ENCODE data around the gene OPCML. TPM values are rescaled to one million over a fixed set of nuclear protein-coding genes. Genes with fewer than 3 reads are reported as not detected.

The OPCML gene
- total RNA-seq, 2 donors from 2014 or later = 0.60 to 1.3 TPM

DNA sequence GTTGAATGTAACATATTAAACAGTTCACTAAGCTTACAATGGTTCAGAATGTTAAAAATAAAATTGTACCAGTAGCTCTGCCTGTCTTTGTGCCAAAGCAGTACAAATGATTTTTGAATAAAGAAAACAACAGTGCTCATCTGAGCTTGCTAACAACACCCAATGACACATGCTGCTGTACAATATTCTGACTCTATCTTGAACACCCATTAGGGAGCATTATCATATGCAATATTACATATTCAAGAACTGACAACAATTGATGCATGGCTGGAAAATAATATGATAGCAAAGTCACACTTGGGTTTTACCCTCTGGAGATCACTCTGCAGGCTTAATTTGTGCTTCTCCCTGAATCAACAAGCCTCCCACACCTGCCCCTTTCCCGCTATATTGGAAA, 953.7 kb downstream of the OPCML start:
- intact Hi-C loops (cut with DNase I) = no loop called here

DNA sequence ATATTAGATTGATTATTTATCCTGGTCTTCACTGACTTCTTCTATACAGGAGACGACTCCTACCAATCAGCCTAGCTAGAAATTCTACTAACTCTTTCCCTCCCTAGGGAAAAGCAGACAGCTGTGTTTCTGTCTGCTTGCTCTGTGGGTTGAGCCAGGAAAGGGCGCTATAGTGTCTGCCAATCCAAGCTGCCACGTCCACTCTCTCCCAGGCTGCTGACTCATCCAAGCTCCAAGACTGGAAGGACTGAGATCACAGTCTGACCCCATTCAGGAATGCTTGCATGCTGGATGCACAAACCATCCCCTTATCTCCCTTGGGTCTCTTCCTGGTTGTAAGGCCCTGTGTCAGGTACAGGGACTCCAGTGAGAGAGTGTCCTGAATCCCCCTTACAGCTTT, 955.6 kb downstream of the OPCML start:
- intact Hi-C loops (cut with DNase I) = no loop called here
- peak; percentile 78 for DNase-seq (ENCODE audit: low spot score)

More for the DNA sequence above, 953.7 kb downstream of the OPCML start:
- no peak for DNase-seq (ENCODE audit: low spot score)

DNA sequence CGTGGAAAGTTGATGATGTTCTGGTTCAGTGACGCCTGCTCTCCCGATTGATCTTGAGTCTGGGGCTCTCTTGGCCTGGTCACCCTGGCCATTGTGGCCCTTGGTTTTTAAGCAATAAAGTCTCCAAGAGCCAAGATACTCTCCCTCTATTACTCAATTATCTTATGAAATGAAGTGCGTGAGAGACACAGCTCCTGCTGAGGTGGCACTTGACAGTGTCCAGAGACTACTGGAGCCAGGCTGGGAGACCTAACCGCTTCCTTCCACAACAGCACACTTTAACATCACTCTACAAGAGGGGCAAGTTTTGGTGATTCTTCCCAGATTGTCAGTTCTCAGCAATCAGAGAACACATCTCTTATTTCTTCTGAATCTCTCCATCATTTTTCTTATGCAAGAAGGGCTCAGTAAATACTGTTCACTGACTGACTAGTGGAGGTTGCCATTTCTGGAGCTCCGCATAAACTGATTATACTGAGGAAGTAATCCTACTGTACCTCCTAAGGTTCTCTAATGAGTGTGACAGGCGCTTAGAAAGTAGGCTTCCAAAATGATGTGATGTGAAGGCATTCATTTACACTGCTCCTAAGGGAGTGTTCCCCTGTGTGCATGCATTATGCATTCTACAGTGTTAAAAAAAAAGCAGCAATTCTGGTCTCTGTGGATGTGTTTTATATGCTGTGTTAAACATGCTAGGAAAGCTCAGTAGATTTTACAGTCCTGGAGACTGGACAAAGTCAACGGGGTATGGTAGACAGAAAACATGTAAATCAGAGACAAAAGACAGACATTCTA, 968.0 kb downstream of the OPCML start:
- DNase-seq (ENCODE audit: low spot score) = no peak
- intact Hi-C loops (cut with DNase I) = no loop called here

DNA sequence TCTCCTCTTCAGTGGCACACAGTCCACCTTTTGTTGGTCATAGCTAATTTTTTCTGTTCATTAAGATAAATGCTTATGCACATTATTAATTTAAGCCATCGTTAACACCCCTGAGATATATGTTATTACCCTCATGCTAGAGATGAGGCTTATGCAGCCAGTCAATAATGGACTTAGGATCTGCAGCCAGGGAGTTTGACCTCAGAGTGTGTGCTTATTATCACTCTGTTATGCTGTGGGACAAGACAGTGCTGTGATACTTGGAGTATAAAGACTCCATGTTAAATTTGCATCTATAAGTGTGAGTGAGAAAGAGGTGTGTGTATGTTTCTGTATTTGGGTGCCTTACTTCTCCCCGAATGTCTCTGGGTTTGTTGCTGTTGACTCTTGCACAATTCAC, 969.3 kb downstream of the OPCML start:
- intact Hi-C loops (cut with DNase I) = no loop called here
- no peak for DNase-seq (ENCODE audit: low spot score)

DNA sequence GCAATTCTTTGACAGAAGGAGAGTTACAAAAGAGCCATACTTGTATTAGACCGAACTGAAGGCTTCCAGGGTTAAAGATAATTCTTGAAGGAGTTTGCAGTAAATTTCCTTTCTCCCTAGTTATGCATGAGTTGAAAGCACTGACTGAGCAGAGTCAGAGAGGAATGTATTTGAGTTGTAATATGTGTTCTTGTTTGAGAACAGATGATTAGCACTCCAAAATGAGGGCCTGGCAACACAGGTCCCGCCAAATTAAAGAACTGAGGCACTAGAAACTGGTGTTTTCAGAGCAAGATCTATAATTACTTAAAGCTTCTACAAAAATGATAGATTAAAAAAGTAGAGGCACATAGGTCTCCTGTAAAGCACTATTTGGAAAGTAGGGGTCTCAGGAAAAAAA, 970.4 kb downstream of the OPCML start:
- intact Hi-C loops (cut with DNase I) = no loop called here
- no peak for DNase-seq (ENCODE audit: low spot score)

DNA sequence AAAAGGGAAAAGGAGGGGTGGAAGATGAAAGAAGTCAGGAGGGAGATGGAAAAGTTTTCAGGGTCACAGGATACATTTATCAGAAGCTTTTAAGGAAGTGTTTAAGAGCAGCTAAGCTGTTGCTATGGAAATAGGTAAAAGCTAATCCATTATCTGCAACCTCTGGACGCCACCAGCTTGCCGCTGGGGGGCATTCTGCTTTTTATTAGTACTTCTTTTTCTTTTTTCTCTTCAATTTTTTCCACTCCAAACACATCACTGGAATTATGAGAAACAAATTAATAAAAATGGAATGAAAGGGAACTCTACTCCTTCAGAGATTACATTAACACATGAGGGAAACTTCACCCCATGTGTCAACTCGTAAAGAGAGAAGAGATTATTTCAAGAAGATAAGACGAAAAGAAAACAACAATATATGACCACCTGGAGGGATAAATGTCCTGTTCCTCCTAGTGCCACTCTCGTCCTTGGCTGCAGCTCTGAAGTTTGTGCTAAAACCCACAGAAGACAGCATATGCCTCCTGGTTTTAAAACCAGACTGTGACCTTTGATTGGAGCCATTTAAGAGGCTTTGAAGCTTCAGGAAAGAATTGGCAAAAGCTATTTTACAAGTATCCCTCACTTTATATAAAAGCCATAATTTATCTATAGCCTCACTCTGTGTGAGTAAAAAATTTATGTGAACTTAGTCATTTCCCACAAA, 972.8 kb downstream of the OPCML start:
- DNase-seq (ENCODE audit: low spot score) = no peak
- intact Hi-C loops (cut with DNase I) = no loop called here

DNA sequence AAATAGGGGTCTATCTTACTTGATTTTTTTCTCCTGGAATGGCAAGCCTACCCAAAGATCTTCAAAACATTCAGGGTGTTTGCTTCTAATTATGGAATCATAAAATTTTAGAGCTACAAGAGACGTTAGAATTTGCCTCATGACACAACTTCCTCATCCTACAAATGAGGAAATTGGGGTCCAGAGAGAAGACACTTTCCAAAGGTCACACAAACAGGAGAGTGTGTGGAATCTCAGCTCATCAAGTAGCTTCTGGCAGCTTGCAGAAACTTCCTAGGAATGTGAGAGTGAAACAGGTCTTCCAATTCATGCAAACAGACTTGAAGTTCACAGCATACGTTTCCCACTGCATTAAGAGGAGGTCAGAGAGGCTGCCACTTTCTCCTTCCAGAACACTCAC, 976.0 kb downstream of the OPCML start:
- intact Hi-C loops (cut with DNase I) = no loop called here
- no peak for DNase-seq (ENCODE audit: low spot score)

DNA sequence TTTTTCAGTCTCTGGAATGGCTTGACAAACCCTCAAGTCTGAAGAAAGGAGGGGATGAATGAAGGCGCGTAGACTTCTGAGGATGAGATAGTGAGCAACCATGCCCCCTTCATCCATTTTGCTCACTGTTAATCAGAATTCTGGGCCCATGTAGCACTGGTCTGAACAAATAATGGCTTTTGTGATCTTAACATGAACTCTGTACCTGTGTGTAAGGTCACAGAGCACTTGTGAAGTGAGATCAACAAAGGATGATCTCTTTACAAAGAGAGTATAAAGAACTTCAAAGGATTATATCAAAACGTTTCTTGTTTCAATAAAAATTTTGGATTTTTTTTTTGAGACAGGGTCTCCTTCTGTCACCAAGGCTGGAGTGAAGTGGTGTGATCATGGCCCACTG, 976.7 kb downstream of the OPCML start:
- no peak for DNase-seq (ENCODE audit: low spot score)
- intact Hi-C loops (cut with DNase I) = no loop called here

DNA sequence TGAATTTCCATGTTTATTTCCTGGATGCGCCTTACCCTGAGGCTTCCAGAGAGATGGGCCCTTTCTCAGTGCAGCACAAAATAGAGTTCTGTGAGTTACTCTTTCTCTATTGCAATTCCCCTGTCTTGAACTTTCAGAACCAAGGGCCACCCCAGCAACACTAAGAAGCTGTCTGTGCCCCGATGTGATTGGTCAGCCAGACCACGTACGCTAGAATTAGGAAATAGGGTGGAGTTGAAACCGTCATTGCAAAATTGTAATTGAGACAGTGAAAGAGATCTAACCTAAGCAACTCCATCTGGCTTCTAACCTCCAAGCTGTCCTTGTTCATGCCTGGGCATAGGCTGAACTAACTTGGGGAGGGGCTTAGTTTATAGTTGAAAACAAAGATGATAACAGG, 981.3 kb downstream of the OPCML start:
- intact Hi-C loops (cut with DNase I) = no loop called here

DNA sequence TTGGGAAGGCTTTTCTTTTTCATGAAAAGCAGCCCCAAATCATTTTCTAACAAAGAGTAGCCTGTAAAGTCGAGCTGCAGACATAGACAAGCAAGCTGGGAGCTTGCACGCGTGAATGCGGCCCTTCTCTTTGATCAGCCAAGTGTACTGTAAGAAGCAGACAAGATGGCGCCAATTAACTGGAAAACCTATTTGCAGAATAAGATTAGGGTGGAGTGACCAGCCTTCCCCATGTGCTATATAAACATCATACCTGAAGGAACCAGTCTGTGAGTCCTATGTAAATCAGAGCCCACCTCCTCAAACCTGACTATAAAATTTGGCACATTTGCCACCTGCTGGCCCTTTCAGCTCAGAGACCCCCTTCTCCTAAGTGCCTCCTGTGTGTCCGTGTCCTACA, 982.7 kb downstream of the OPCML start:
- intact Hi-C loops (cut with DNase I) = no loop called here
- DNase-seq (ENCODE audit: low spot score) = no peak

More for the DNA sequence above, 981.3 kb downstream of the OPCML start:
- no peak for DNase-seq (ENCODE audit: low spot score)

DNA sequence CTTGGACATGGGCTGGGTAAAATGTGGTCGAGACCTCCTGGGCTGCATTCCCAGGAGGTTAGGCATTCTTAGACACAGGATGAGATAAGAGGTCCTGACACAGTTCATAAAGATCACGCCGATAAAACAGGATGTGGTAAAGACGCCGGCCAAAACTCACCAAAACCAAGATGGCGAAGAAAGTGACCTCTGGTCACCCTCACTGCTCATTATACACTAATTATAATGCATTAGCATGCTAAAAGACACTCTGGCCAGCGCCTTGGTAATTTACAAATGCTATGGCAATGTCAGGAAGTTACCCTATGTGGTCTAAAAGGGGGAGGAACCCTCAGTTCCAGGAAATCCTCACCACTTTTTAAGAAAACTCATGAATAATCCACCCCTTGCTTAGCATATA, 983.3 kb downstream of the OPCML start:
- intact Hi-C loops (cut with DNase I) = no loop called here
- no peak for DNase-seq (ENCODE audit: low spot score)

DNA sequence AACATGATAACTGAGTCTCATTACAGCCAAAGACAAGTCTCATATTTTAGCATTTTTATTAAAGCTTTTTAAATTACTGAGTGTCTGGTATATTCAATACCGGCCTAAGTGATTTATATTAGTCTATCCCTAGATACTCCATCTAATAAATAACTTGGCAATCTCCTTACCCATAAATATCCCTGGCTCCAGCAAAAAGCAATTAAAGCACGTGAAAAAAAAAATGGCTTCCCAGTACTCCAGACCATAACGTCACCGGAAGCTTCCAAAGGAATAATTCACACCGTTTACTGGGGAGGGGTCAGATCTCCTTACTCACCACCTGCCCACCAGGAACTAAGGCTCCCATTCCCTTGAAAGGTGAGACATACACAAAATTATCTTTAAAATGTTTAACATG, 988.3 kb downstream of the OPCML start:
- no peak for DNase-seq (ENCODE audit: low spot score)
- intact Hi-C loops (cut with DNase I) = no loop called here

DNA sequence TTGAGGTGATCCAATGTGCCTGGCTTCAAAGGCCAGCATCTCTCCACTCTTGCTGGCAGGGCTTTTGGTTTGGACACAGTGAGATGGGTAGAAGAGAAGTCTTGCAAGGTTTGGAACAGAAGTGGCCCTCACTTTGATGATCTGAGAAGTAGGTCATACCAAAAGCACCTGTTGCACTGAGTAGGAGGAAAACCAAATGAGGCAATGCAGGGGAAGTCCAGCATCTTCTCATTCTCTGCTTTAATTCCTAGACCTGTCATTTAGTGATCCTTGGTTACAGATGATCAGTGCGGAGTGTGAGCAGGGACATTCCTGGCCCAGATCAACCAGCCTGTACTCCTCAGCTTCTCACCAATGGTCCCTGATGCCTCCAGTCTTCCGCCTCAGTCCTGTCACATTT, 990.5 kb downstream of the OPCML start:
- no peak for DNase-seq (ENCODE audit: low spot score)
- intact Hi-C loops (cut with DNase I) = no loop called here

DNA sequence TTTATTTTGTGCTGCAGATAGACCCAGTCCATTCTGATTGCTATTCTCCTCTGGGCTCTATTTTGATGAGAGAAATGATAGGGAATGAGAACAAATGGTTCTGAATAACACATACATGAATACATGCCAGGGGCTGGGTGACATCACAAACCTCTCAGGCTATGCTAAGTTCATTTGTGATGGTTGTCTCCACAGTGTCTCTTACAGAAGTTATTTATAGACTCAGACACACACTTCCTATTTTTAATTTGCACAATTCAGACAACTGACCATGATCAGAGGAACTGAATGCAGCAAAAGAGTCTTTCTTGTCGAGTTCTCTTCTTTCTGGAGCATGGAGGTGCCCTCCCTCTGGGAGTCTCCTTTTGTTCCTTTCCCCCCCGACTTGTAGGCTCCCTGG, 991.7 kb downstream of the OPCML start:
- intact Hi-C loops (cut with DNase I) = no loop called here
- no peak for DNase-seq (ENCODE audit: low spot score)

DNA sequence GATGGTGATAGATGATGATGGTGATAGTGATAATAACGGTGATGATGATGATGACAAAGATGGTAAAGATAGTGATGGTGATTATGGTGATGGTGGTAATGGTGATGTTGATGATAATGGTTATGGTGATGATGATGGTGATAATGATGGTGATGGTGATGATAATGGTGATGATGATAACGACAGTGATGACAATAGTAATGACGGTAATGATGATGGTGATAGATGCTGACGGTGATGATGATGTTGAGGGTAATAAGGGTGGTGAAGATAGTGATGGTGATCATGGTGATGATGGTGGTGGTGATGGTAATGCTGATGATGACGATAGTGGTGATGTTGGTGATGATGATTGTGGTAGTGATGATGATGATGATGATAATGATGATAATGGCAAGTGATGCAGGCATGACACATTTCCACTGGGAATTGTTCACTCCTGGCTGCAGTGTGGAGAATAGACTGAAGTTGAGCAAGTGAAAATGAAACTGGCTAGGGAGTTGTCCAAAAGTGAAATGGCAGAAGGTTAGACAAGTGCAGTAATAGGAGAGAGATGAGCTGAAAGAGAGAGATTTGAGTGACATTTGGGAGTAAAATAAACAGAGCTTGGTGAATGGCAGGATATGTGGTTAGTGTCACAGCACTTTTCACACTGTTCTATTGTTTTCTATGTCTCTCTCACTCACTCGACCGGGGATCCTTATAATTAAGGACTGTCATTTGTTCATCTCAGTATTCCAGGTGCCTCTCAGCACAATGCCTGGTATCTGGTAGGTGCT, 992.5 kb downstream of the OPCML start:
- DNase-seq (ENCODE audit: low spot score) = no peak
- intact Hi-C loops (cut with DNase I) = no loop called here

DNA sequence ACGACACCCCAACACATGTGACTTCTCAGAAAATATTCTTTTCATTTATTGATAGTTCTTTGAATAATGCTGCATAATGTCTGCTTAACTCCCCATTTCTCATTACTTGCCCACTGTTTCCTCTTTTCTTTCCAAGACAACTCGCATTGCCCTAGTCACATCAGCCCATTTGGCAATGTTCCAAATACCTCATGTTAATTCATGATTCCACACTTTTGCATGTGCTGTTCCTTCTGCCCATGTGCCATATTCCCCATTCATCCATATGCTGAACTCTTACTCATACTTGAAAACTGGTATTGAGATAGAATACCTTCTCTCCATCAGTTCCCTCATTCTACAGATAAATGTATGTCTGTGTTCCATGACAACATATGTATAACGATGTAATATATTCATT, 993.7 kb downstream of the OPCML start:
- DNase-seq (ENCODE audit: low spot score) = no peak

DNA sequence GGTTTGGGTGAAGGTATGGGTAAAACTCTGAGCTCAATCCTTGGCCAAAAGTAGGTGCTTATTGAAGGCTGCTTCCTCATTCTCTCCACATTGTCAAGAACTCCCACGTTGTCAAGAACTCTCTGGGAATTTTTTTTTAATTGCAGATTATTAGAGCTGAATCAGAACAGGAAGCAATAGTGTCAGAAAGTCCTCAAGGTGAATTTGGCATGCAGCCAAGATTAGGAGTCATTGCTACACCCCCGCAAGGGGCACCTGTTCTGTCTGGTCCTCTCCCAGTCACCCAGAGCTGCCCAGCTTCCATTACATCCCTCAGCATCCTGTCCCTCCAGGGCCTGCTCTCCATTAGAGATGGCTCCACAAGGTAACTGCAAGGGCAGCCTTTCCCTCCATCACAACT, 996.5 kb downstream of the OPCML start:
- intact Hi-C loops (cut with DNase I) = no loop called here
- DNase-seq (ENCODE audit: low spot score) = no peak

More for the DNA sequence above, 993.7 kb downstream of the OPCML start:
- intact Hi-C loops (cut with DNase I) = no loop called here

DNA sequence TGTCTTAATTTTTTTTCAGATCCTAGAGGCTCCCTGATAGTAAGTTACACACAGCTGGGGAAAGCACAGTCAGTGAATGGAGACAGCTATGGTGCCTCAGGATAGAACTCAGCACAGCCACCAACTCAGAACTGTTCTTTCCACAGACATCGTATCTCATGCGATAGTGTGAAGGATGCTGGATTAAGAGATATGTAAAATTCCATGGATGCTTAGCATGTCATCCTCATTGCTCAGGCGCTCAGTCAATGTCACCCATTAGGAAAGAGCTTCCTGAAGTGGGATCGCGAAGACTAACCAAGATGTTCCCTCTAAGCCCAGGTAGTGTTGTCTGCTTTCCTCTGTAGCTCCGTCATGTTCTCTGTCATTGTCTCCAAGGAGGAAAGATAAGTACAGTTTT, 1000.4 kb downstream of the OPCML start:
- intact Hi-C loops (cut with DNase I) = no loop called here
- DNase-seq (ENCODE audit: low spot score) = no peak

DNA sequence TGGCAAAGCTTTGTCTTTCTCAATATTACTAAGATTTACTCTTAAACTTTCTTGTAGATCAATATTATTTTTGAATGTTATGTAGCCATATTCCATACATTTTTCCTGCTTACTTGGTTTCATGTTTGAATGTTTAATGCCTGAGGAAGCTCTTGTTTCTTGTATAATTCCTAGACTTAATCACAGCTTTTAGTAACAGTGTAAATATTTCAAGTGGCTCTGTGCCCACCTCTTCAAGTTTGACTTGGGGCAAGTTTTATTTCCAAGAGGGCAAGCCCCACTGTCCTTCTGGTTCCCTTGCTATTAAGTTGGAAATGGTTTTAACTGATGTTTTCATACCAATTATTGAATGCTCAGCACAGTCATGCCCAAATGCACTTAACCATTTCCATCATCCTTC, 1004.1 kb downstream of the OPCML start:
- intact Hi-C loops (cut with DNase I) = no loop called here

DNA sequence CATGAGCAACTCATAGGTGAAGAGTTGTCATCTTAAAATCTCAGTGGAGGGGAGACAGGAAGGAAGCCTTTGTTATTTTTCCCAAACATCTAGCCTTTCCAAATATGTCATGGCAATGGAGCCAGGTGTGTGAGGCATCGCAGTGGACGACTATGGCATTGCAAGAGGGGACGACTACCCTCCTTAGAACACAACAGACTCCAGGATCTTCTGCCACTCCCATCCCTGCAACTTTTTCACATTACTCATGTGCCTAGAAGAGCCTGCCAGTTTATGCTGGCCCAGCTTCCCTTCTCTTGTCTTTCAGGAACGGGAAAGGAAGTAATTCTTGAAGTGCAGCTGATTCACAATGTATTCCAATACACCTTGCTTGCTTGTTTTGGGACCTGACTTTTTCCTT, 1008.4 kb downstream of the OPCML start:
- DNase-seq (ENCODE audit: low spot score) = no peak
- intact Hi-C loops (cut with DNase I) = no loop called here

More for the DNA sequence above, 1004.1 kb downstream of the OPCML start:
- DNase-seq (ENCODE audit: low spot score) = no peak

All from posterior vena cava (tissue), 2 donors.